ENCODE measurements around the gene AK9.

GRCh38 chr6:109717971-109718370 is 27.0 kb upstream of the AK9 start:
- TF ChIP-seq, protein P1, sequence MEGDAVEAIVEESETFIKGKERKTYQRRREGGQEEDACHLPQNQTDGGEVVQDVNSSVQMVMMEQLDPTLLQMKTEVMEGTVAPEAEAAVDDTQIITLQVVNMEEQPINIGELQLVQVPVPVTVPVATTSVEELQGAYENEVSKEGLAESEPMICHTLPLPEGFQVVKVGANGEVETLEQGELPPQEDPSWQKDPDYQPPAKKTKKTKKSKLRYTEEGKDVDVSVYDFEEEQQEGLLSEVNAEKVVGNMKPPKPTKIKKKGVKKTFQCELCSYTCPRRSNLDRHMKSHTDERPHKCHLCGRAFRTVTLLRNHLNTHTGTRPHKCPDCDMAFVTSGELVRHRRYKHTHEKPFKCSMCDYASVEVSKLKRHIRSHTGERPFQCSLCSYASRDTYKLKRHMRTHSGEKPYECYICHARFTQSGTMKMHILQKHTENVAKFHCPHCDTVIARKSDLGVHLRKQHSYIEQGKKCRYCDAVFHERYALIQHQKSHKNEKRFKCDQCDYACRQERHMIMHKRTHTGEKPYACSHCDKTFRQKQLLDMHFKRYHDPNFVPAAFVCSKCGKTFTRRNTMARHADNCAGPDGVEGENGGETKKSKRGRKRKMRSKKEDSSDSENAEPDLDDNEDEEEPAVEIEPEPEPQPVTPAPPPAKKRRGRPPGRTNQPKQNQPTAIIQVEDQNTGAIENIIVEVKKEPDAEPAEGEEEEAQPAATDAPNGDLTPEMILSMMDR (conservative IDR thresholded peaks at IDR 0.05; ENCODE audit: low read length), result no peak
- no peak for TF ChIP-seq EZH2phosphoT487 (IDR thresholded peaks at IDR 0.05; ENCODE audit: borderline replicate concordance)
